Measurements from ENCODE around the gene SCYGR2. TPM values are rescaled to one million over a fixed set of nuclear protein-coding genes. Genes with fewer than 3 reads are reported as not detected.

Gene SCYGR2
- total and polyA plus RNA-seq, 2 donors (not counting 1 experiment from before 2014, with no cell fraction given), result not detected

- no peaks in the 10 kb centered on the region for H3K79me2 ChIP-seq (ENCODE audit: control insufficient read depth, insufficient read depth, low read length)
- CTCF ChIA-PET, result no interaction called here
- H3K27me3 ChIP-seq (replicated peaks in 1 of 4; ENCODE audit: control extremely low read depth in 1 of 4, control insufficient read depth in 3 of 4, insufficient read depth in 4 of 4, low read length in 3 of 4), result peaks cover 0 to 7% (median 2%) of the 10 kb centered on the region in 4 experiments
- POLR2A ChIA-PET, result no interaction called here
- ATAC-seq (ENCODE audit: low read depth) (no peak), DNase-seq (no peak)
- WGBS (ENCODE audit: insufficient coverage), result 88% methylated on average over 8 of the region's 20 CpGs
- H3K36me3 ChIP-seq (replicated peaks in 1 of 2; ENCODE audit: control extremely low read depth in 1 of 2, control insufficient read depth in 1 of 2, extremely low read depth in 1 of 2, insufficient read depth in 2 of 2, low read length in 1 of 2), result no peaks in the 10 kb centered on the region
- Mint-ChIP-seq H3K9me3 (ENCODE audit: insufficient read depth) (no peaks in the 10 kb centered on the region), H3K27me3 (peaks cover 23% of the 10 kb centered on the region), H3K27ac (no peak within 1 kb of the TSS), H3K4me1 (no peaks in the 10 kb centered on the region), H3K4me3 (no peak within 1 kb of the TSS)
- peaks cover 0 to 11% (median 1%) of the 10 kb centered on the region in 3 donors for H3K9me3 ChIP-seq (ENCODE audit: control extremely low read depth in 1 of 3, control insufficient read depth in 2 of 3, insufficient read depth in 1 of 3, low read length in 2 of 3)
- no peak for TF ChIP-seq CTCF (IDR thresholded peaks at IDR 0.05)
- TF ChIP-seq EZH2 (IDR thresholded peaks at IDR 0.05; ENCODE audit: borderline replicate concordance, insufficient read depth, low read depth, low read length, poor library complexity, severe bottlenecking), result no peak
- no peaks in the 10 kb centered on the region for H3K4me1 ChIP-seq (ENCODE audit: control insufficient read depth in 2 of 2, insufficient read depth in 2 of 2, low read length in 2 of 2)
- H2AFZ ChIP-seq (ENCODE audit: insufficient read depth, low read depth, low read length, poor library complexity, severe bottlenecking), result no peak within 1 kb of the TSS
- H3K4me2 ChIP-seq (replicated peaks; ENCODE audit: low read depth, low read length, poor library complexity, severe bottlenecking), result no peak within 1 kb of the TSS
- no peak within 1 kb of the TSS for H3K4me3 ChIP-seq (ENCODE audit: control extremely low read depth in 1 of 5, extremely low read depth in 1 of 5, insufficient read depth in 1 of 5, low read depth in 2 of 5, low read length in 4 of 5)
- intact Hi-C loops (cut with micrococcal nuclease), result no loop called here
- H3K27ac ChIP-seq (ENCODE audit: low read length in 2 of 2), result no peak within 1 kb of the TSS
- H3K9ac ChIP-seq (ENCODE audit: low read length), result no peak within 1 kb of the TSS
- no peaks in the 10 kb centered on the region for H4K20me1 ChIP-seq (ENCODE audit: control insufficient read depth, insufficient read depth, low read length, poor library complexity, severe bottlenecking)
Measured at GRCh38 chr2:227617316-227618230, 18.9 kb downstream of the SCYGR2 start, which contains the start of gene SCYGR4. Gene SCYGR4 (plus strand): TSS chr2:227617498. CDS start chr2:227617498, 0 bp downstream.

- H4K20me1 ChIP-seq (ENCODE audit: control insufficient read depth, insufficient read depth, low read length, poor library complexity, severe bottlenecking), result no peaks in the 10 kb centered on the region
- Mint-ChIP-seq H3K4me1 (no peaks in the 10 kb centered on the region), H3K27me3 (peaks cover 7% of the 10 kb centered on the region), H3K4me3 (no peak overlapping the region), H3K27ac (no peak overlapping the region), H3K9me3 (ENCODE audit: insufficient read depth) (no peaks in the 10 kb centered on the region)
- ChIA-PET CTCF (no interaction called here), POLR2A (no interaction called here)
- TF ChIP-seq EZH2 (IDR thresholded peaks at IDR 0.05; ENCODE audit: borderline replicate concordance, insufficient read depth, low read depth, low read length, poor library complexity, severe bottlenecking) (no peak), CTCF (IDR thresholded peaks at IDR 0.05) (no peak)
- H3K36me3 ChIP-seq (replicated peaks in 1 of 2; ENCODE audit: control extremely low read depth in 1 of 2, control insufficient read depth in 1 of 2, extremely low read depth in 1 of 2, insufficient read depth in 2 of 2, low read length in 1 of 2), result no peaks in the 10 kb centered on the region
- H3K4me3 ChIP-seq (ENCODE audit: control extremely low read depth in 1 of 5, extremely low read depth in 1 of 5, insufficient read depth in 1 of 5, low read depth in 2 of 5, low read length in 4 of 5), result no peak overlapping the region
- ATAC-seq (ENCODE audit: low read depth) (no peak), DNase-seq (no peak)
- H3K9me3 ChIP-seq (ENCODE audit: control extremely low read depth in 1 of 3, control insufficient read depth in 2 of 3, insufficient read depth in 1 of 3, low read length in 2 of 3), result peaks cover 0 to 12% (median 2%) of the 10 kb centered on the region in 3 donors
- no peaks in the 10 kb centered on the region for H3K4me1 ChIP-seq (ENCODE audit: control insufficient read depth in 2 of 2, insufficient read depth in 2 of 2, low read length in 2 of 2)
- H3K27ac ChIP-seq (ENCODE audit: low read length in 2 of 2), result no peak overlapping the region
- no peak overlapping the region for H3K4me2 ChIP-seq (replicated peaks; ENCODE audit: low read depth, low read length, poor library complexity, severe bottlenecking)
- H3K9ac ChIP-seq (ENCODE audit: low read length), result no peak overlapping the region
- intact Hi-C loops (cut with micrococcal nuclease), result no loop called here
- no peak overlapping the region for H2AFZ ChIP-seq (ENCODE audit: insufficient read depth, low read depth, low read length, poor library complexity, severe bottlenecking)
- no peaks in the 10 kb centered on the region for H3K79me2 ChIP-seq (ENCODE audit: control insufficient read depth, insufficient read depth, low read length)
- H3K27me3 ChIP-seq (replicated peaks in 1 of 4; ENCODE audit: control extremely low read depth in 1 of 4, control insufficient read depth in 3 of 4, insufficient read depth in 4 of 4, low read length in 3 of 4), result peaks cover 0 to 9% (median 1%) of the 10 kb centered on the region in 4 experiments
Measured at GRCh38 chr2:227623226-227623625, 24.5 kb downstream of the SCYGR2 start.

All from B cell (primary cell).